Left colon (tissue), 2 donors: ENCODE data around the gene TPBGL. TPM values are rescaled to one million over a fixed set of nuclear protein-coding genes. Genes with fewer than 3 reads are reported as not detected.
A peak's percentile ranks its signal among the peaks of the same experiment; 100 is the strongest.
"Not testable (repeated sequence)": the region's sequence is repeated elsewhere in the genome, so short reads cannot be mapped to it uniquely, and the experiment has no call there.

ENCODE experiments used
- ATAC-seq: fragments of 200-7000 bp; cut with Tn5 transposase; one replicate; pipeline ENCODE4 v1.9.1; 2020; ENCODE audit warnings: mild to moderate bottlenecking, moderate library complexity
- DNase-seq, 2 donors: peaks; one replicate each; pipeline ENCODE4 v3.0.0-alpha.2; 2020
- intact Hi-C, 2 donors: fragments of 100-400 bp; cut with DNase I in 1 of 2; cut with micrococcal nuclease in 1 of 2; formaldehyde crosslinking; loops; one replicate each; pipeline versions ENCODE4 v1.11.2 to v1.14.0; 2022; cut with DNase I, micrococcal nuclease
- total RNA-seq, 2 donors: library from RNA; stranded (reverse); fragmentation: NEBNext Ultra II Directional; extraction: Animal tissue kit (Norgen Biotek cat#: 25700); gene quantifications; one replicate each; pipeline ENCODE4 v1.2.1, GENCODE V29; 2021
- donor health status: DM: no; HTN: no; CAD: no.
- donor health status: DM: yes; HTN: yes; CAD: no.

Gene TPBGL
- total RNA-seq, 2 donors from 2014 or later = 0.11 TPM; not detected in 1

DNA sequence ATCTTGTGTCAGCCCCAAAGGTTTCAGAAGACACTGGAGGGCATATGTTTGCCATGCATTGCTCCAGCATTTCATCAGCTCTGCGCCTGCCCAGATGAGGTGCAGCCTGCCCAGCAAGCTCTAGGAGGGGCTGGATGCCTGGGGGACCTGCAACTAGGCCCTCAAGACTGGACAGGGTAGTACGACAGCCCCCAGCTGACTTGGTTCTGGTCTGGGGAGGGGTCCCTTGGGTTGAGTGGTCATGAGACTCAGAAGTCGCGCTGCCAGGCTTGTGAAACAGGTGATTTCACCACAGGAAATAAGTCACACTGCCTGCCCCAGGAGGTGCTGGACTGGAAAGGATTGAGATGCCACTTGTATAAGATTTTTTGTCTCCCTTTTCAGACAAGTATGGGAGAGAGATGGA is 23.4 kb downstream of the TPBGL start:
- peak in 1 of 2 donors; percentile 22 for DNase-seq
- intact Hi-C loops = no loop called here

DNA sequence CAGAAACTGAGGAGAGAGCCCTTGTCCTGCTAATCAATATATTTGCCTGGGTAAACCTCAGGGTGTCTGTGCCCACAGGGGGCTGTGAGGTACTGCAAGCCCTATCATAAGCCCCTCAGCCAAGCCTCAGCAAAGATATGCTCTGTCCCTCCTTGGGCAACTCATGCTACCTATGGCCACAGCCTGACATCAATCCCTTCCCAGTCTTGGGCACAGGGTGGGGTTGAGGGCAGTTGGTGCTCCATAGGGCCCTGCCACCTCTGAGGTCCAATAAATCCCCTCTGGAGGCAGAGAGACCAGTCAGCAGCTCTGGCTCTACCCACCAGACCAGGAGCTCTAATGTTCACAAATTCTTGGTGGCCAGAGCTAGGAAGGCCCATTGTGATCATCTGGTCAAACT is 23.8 kb downstream of the TPBGL start:
- DNase-seq = peak in 1 of 2 donors; percentile 13
- intact Hi-C loops = no loop called here
- ATAC-seq = peak; percentile 5

More for the DNA sequence above, 23.4 kb downstream of the TPBGL start:
- ATAC-seq = peak; percentile 6

DNA sequence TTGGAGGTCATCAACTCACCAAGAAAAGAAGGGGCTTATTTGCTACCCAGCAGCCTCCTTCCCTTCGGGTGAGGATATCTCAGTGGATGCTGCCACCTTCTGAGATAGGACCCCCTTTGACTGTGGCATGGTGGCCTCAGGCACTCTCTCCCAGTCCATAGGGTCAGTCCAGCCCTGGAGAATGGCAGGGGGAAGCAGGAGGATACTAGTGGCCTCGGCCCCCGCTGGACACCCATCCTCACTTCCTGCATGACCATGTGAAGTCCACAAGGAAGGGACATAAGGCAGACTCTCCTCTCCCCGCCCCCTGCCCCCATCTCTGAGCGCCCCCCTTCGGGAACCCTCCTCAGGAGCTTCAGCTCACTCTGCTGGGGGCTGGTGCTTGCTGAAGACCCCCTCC is 24.4 kb downstream of the TPBGL start:
- ATAC-seq = no peak
- intact Hi-C loops = no loop called here
- peak in 1 of 2 donors; percentile 14 for DNase-seq

DNA sequence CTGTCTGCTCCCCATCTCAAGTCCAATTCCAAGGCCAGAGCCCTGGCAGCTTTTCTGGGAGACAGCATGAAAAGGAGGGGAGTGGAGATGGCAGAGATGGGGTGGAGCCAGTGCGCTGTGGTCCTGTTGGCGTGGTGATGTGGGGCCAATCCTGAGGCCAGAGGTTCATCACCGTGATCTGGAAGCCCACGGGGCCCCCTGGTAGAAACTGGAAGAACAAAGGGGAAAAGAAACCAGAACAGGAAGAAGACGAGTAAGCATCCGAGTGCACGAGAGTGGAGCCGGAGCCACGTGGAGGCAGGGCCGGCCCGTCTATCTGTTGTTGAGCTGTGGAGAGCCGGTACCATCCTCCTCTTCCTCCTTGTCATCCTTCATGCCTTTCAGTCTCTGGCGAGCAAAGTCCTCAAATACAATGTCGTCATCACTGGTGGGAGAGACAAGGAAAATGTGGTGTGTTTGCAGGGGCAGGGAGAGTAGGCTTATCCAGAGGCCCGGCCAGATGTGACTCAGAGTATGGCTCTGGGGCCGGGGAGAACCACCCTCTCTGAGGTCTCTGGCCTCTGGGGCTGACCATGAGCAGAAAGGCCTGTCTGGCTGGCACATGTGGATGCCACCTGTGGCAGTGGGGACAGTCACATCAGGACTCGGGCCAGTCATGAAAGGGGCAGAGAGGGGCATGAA is 25.4 kb downstream of the TPBGL start:
- intact Hi-C loops = no loop called here
- DNase-seq = peak in 1 of 2 donors; percentile 24

DNA sequence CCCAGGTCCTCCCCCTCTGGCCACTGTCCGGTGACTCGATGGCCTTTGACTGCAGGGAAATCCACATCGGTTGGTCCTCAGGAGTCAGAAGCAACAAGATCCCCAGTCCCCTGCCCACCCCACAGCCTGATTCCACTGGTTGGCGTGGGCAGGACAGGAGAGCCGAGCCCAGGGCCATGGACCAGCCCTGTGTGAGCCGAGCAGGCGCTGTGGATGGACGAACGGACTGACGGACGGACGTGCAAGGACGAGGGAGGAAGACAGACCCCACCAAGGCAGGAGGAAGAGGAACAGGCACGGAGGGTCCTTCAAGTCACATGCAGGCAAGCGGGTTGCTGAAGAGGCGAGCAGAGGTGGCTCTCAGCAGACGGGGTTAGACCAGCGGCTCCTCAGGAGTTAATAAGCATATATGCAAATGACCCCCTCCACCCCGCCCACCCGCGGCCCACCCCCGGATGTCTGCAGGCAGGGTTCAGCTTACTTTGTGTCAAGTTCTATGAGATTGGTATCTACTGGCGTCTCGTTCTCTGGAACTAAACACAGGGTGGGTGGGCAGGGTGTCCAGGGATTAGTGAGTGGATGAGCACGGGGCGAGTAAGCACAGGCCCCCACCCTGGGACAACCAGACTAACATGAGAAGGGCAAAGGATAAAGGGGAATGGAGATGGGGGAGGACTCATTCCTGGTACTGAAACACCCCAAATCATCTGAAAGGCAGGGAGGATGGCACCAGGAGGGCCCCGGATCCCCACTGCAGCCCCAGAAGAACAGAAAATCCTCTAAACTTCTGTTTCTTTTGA is 26.8 kb downstream of the TPBGL start:
- DNase-seq (peak in 1 of 2 donors; percentile 19), ATAC-seq (no peak)
- intact Hi-C loops = no loop called here

More for the DNA sequence above, 25.4 kb downstream of the TPBGL start:
- no peak for ATAC-seq

DNA sequence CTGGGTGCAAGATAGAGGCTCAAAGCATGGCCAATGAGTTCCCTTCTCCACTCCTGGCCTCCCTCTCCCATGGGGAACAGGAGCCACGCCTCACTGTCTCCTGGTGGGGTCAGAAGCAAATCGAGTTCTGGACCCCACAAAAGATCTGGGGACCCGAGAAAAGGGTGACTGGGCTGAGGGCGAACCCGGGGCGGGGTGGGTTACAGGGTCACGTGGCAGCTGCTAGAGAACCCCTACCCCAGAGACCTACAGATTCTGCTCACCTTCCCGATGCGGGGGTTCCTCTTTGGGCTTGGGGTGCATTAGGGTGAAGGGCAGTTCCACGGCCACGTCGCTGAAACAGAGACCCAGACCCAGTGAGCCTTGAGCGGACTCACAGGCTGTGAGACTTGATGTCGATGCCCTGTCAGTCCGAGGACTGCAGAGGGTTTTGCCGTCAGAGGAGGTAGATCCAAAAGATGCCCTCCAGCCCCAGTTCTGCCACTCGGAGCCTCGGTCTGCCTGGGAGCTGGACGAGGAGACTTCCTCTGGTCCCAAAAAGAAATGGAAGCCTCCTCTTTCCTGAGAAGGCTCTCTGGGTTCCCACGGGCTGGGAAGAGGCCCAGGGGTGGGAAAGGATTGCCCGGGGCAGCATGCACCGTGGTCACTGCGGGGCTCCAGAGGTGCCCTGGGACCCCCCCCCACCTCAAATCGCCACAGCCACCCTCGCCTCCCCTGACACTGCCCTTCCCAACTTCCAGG is 28.2 kb downstream of the TPBGL start:
- DNase-seq (peak in 1 of 2 donors; percentile 21), ATAC-seq (no peak)
- intact Hi-C loops = no loop called here

DNA sequence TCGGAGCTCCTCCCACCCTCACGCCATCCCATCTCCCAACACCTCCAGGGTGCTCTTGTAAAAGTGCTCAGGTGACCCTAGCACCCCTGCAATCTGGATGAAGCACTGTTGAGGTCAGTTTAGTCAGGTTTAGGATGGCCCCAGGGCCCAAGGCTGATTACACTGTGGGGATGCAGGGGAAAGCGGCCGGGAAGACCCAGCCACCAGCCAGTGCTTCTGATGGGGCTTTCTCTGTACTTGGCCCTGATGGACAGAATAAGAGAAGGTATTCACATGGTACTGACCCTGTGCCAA is 28.7 kb downstream of the TPBGL start:
- intact Hi-C loops = no loop called here
- ATAC-seq (no peak), DNase-seq (no peak)

DNA sequence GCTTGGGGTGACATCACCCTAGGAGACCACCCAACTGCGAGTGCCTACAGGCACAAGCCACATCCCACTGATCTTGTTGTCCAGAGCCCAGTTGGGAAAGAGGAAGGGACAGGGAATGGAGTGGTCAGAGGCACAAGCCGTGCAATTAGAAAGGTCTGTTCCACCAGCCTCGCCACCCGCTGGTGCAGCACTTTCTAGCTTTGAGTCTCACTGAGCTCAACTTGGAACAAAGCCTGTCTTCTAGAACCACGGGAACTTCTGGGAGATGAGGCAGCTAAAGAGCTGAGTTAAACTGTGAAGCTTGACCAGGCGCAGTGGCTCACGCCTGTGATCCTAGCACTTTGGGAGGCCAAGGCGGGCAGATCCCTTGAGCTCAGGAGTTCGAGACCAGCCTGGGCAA is 29.3 kb downstream of the TPBGL start:
- intact Hi-C loops = loop anchor here in 1 of 2 donors (5.0 kb wide), 1 partner anchor 117 kb away; no protein-coding TSS in a partner anchor
- ATAC-seq (no peak), DNase-seq (peak in 1 of 2 donors; percentile 3)

DNA sequence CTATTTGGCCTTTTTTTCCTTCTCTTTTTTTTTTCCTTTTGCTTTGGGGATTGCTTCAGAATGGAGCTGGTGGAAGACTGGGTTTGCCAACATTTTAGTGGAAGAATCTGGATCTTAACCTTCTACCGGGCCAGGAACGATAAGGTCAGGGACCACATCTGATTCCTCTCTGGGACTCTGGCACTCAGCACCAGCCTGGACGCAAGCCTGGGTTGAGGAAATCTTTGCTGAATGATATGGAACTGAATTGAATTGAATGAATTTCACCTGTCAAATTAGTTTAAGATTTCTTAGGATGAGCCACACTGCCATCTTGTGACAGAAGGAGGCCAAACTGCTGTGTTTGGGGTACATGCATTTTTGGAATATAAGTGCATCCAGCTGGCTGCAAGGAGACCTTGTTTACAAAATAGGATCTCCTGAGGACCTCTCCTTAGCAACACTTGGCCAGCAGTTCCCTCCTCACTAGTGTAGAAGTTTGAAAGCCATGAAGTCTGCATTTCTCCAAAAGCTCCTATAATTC is 30.4 kb downstream of the TPBGL start:
- intact Hi-C loops = loop anchor here in 1 of 2 donors (5.0 kb wide), 1 partner anchor 116 kb away; no protein-coding TSS in a partner anchor
- no peak for ATAC-seq
- peak in 1 of 2 donors; percentile 17 for DNase-seq

DNA sequence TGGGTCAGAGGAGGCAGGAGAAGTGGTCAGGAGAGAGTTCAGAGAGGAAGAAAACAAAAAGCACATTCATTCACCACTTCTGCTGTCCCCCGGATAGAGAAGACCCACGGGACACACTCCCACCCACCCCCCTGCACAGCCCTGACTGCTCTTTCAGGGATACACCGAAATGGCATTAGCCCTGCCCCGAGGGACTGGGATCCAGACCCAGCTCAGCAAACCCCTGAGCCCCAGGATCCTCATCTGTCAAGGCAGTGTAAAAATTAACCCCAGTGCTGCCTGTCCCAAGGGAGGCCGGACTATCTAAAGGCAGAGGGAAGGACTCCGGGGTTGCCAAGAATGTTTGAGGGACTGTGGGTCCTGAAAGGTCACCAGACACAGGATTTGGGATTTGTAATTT is 31.2 kb downstream of the TPBGL start:
- intact Hi-C loops = loop anchor here in 1 of 2 donors (5.0 kb wide), 1 partner anchor 116 kb away; no protein-coding TSS in a partner anchor
- DNase-seq (peak in 1 of 2 donors; percentile 5), ATAC-seq (no peak)

DNA sequence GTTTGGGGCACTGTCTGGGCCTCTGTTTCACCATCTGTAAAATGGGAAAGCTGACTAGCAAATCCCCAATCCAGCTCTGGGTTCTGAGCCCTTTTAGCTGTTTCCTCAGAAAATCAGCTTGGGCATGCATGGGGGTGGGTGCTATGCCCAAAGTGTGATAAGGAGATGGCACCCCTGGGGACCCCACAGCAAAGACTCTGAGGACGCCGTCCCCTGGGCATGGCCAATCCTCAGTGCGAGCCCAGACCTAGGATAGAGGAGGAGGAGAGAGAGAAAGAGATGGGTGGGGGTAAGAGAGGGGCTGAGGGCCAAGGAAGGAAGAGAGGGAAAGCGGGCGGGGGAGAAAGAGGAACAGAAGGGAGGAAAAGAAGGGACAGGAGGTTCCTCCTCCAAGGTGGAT is 31.8 kb downstream of the TPBGL start:
- intact Hi-C loops = loop anchor here in 1 of 2 donors (5.0 kb wide), 1 partner anchor 115 kb away; no protein-coding TSS in a partner anchor
- peak in 1 of 2 donors; percentile 10 for DNase-seq
- no peak for ATAC-seq

DNA sequence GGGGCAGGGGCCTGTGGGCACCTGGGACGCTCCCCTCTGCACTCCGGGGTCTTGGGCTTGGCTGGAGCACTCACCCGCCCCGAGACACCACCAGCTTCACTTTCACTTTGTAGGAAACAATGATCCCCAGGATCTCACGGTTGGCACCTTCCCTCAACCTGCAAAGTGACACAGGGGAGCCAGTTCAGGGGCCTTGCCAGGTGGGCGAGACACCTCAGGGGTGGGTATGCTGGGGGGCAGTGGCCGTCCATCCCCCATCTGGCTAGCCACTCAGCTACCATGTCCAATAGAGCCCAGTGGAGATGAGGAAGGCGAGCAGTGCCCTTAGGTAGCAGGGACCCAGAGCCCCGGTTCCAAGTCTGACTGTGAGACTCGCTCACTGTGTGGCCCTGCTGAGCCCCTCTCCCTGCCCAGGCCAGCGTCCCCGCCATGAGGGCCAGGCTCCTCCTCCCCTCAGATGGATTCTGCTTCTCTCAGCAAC is 32.3 kb downstream of the TPBGL start:
- peak in 1 of 2 donors; percentile 17 for DNase-seq
- intact Hi-C loops = loop anchor here in 1 of 2 donors (5.0 kb wide), 1 partner anchor 114 kb away; no protein-coding TSS in a partner anchor
- ATAC-seq = no peak

DNA sequence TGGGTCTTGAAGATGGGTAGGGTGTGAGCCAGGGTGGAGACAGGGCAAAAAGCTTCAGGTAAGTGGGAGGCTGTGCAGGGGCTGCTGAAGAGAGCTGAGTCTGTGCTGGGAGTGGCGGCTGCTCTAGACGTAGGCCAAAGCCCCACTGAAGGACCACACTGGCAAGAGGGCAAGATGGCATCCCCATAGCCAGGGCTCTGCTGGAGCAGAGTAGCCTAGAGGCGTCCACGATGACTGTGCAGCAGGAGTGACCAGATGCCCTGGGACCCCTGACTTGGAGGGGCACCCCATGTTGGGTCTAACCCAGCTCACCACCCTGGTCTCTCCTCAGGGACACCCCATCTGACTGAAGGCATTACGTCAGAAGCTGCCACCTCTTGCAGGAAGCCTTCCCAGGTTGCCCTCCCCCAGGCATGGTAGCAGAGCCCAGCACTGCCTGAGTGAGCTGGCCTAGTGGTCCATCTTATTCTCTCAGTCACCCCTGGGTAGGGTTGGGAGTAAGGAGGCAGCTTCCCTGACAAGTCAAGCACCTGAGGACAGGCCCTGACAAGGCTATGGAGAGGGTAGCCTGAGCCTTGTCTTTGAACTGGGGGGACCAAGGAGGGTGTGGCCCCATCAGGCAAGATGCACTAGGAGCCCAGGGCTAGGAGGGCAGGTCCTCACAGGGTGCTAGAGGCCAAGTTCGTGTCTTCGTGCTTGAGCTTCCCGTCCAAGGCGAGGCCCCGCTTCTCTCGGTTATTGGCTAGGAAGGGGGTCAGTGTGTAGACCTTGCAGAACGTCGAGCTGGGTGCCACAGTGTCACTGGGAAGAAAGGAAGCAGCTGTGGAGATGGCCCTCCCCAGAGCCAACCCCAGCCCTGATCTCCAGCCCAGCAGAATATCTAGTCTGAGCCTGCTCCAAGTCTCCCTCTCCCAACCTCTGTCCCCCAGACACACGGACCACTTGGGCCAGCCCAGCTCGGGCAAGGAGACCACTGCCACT is 33.1 kb downstream of the TPBGL start:
- no peak for ATAC-seq
- intact Hi-C loops = loop anchor here in 1 of 2 donors (5.0 kb wide), 1 partner anchor 114 kb away; no protein-coding TSS in a partner anchor
- peak in 1 of 2 donors; percentile 19 for DNase-seq

DNA sequence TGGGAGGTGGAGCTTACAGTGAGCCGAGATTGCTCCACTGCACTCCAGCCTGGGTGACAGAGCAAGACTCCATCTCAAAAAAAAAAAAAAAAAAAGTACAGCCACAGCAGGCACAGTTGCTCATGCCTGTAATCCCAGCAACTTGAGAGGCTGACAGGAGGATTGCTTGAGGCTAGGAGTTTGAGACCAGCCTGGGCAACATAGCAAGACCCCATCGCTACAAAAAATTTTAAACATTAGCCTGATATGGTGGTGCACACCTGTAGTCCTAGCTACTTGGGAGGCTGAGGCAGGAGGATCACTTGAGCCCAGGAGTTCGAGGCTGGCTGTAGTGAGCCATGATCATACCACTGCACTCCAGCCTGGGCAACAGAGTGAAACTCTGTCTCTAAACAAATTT is 34.1 kb downstream of the TPBGL start:
- intact Hi-C loops = loop anchor here in 1 of 2 donors (5.0 kb wide), 1 partner anchor 113 kb away; no protein-coding TSS in a partner anchor
- DNase-seq, ATAC-seq: not testable (repeated sequence)

DNA sequence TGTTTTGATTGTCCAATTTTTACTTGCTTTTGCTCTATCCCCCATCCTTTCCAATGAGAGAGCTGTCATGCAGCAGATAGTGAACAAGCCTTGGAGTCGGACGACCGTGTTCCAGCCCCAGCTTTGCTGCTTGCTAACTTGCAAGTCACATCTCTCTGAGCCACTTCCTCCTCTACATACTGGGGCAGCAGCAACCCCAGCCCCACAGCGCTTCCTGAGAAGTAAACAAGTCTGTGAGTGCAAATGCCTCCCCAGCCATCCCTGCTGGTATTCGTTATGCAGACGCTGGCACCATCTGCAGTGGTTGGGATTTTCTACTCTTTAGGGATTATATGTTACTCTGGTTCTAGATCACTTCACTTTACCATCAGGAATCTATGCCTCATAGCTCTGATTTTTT is 35.0 kb downstream of the TPBGL start:
- intact Hi-C loops = no loop called here
- DNase-seq = peak; percentile 44 to 57
- ATAC-seq = no peak

DNA sequence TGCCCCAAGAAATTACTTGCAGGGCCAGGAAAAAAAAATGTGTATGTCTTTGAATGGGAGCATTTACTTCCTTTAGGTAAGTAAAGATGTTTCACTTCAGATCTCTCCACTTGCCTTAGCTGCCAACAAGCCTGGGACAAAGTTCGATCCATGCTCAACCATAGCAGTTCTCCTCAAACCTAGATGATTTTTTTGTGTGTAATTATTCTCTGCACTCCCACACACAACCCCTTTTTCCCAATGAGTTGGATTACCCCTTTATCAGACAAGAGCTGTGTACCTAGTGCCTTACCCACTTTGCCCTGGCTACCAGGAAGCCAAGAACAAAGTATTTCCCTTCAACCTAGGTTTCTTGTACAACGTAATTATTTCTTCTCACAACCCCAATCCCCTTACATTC is 35.6 kb downstream of the TPBGL start:
- intact Hi-C loops = no loop called here
- DNase-seq = no peak
- ATAC-seq = no peak

DNA sequence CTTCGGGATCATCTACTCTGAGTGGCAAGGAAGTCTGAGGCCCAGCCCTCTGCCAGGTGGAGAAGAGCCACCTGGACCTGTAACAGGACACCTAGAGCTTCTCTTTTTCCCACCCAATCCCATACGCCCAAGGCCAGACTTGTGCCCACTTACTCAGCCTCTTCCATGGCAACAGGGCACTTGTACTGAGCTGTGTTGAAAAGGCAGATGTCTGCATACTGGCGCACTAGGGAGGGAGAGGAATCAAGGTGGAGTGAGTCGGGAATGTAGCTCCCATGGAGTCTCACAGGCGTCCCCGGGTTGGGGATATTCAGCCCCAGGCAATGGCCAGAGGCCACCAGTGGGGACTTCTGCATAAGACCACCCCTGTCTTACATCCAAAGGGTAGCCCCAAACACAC is 36.1 kb downstream of the TPBGL start:
- ATAC-seq = no peak
- peak in 1 of 2 donors; percentile 10 for DNase-seq
- intact Hi-C loops = no loop called here
